A549 (cell line): Measurements from ENCODE around the gene PCDHA1.

Experiments used
- CTCF ChIP-seq: fragments of >200 bp; sonication (Bioruptor Twin); formaldehyde crosslinking; IDR thresholded peaks from 3 replicates; pipeline ENCODE4 v1.5.1; 2016
- ESRRA ChIP-seq: fragments of 150-350 bp; IDR thresholded peaks from 2 replicates; pipeline ENCODE4 v1.6.1; 2014; ENCODE audit warnings: mild to moderate bottlenecking, low read length, borderline replicate concordance
- HDAC2 ChIP-seq: fragments of 200-600 bp; sonication (generic); IDR thresholded peaks from 2 replicates; pipeline ENCODE4 v1.6.1; 2016
- MAX ChIP-seq: IDR thresholded peaks from 2 replicates; pipeline ENCODE4 v1.6.1; 2012
- POLR2A ChIP-seq: IDR thresholded peaks from 2 replicates; pipeline ENCODE4 v1.6.1; 2012; ENCODE audit warnings: mild to moderate bottlenecking, low read length
- RFX5 ChIP-seq: fragments of 450-650 bp; IDR thresholded peaks from 2 replicates; pipeline ENCODE4 v1.7.1; 2014; ENCODE audit warnings: antibody characterized with exemption, mild to moderate bottlenecking, moderate library complexity
- TP53 ChIP-seq: fragments of 250-450 bp; sonication (Bioruptor Pico); IDR thresholded peaks from 2 replicates; pipeline ENCODE4 v1.5.0; 2021; ENCODE audit warnings: mild to moderate bottlenecking, moderate library complexity

GRCh38 chr5:141010047-141010793 lies 224.3 kb downstream of the PCDHA1 start:
- TF ChIP-seq TP53 (CRISPR knock-in tag), result no peak
- TF ChIP-seq CTCF, result no peak
- TF ChIP-seq POLR2A, result no peak
- TF ChIP-seq MAX, result no peak
- no peak for TF ChIP-seq RFX5
- no peak for TF ChIP-seq ESRRA
- no peak for TF ChIP-seq HDAC2
